ENCODE measurements around the gene ZNF564. TPM values are rescaled to one million over a fixed set of nuclear protein-coding genes. Genes with fewer than 3 reads are reported as not detected.
"Not testable (repeated sequence)": the region's sequence is repeated elsewhere in the genome, so short reads cannot be mapped to it uniquely, and the experiment has no call there.

ZNF564 gene
- total RNA-seq, 2 donors from 2014 or later = 17.3 to 20.6 TPM

DNA sequence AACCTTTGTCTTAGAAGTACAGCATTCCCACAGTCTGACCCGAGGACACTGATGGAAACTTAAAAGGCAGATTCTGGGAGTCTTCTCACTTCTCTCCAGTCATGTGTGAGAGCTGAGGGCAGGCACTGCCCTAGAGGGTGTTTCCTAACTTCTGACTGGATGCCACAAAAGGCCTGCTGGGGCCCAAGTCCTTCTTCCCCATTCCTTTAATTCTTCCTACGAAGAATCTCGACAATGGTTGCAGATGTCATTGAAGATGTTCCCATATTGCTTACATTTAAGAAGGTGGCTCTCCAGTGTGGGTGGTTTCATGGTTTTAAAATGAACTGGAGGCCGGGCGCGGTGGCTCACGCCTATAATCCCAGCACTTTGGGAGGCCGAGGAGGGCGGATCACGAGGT is 27.4 kb upstream of the ZNF564 start:
- Histone ChIP-seq H3K4me3 (ENCODE audit: low read length) (no peak overlapping the region), H3K9me3 (ENCODE audit: control insufficient read depth, low read length) (peaks cover 40% of the 10 kb centered on the region), H3K36me3 (ENCODE audit: control insufficient read depth, insufficient read depth, low read length) (peaks cover 47% of the 10 kb centered on the region), H3K27ac (ENCODE audit: low read depth, low read length) (no peak overlapping the region), H3K4me1 (ENCODE audit: control insufficient read depth, insufficient read depth, low read length) (no peaks in the 10 kb centered on the region), H3K9ac (ENCODE audit: extremely low read depth, low read length, poor library complexity, severe bottlenecking) (no peak overlapping the region), H3K27me3 (ENCODE audit: control insufficient read depth, insufficient read depth, low read length, poor library complexity, severe bottlenecking) (no peaks in the 10 kb centered on the region)
- Mint-ChIP-seq H3K4me3 (no peak overlapping the region), H3K9me3 (peaks cover 75% of the 10 kb centered on the region), H3K27me3 (ENCODE audit: insufficient read depth) (no peaks in the 10 kb centered on the region), H3K4me1 (no peaks in the 10 kb centered on the region), H3K36me3 (ENCODE audit: low read depth) (peaks cover 80% of the 10 kb centered on the region), H3K27ac (no peak overlapping the region)
- no peak for DNase-seq
- TF ChIP-seq, protein P1, sequence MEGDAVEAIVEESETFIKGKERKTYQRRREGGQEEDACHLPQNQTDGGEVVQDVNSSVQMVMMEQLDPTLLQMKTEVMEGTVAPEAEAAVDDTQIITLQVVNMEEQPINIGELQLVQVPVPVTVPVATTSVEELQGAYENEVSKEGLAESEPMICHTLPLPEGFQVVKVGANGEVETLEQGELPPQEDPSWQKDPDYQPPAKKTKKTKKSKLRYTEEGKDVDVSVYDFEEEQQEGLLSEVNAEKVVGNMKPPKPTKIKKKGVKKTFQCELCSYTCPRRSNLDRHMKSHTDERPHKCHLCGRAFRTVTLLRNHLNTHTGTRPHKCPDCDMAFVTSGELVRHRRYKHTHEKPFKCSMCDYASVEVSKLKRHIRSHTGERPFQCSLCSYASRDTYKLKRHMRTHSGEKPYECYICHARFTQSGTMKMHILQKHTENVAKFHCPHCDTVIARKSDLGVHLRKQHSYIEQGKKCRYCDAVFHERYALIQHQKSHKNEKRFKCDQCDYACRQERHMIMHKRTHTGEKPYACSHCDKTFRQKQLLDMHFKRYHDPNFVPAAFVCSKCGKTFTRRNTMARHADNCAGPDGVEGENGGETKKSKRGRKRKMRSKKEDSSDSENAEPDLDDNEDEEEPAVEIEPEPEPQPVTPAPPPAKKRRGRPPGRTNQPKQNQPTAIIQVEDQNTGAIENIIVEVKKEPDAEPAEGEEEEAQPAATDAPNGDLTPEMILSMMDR (conservative IDR thresholded peaks at IDR 0.05) = no peak
- WGBS, 2 experiments (ENCODE audit: insufficient coverage in 1 of 2, insufficient read length in 1 of 2) = 92 to 100% methylated on average over 6 to 10 of the region's 10 CpGs

DNA sequence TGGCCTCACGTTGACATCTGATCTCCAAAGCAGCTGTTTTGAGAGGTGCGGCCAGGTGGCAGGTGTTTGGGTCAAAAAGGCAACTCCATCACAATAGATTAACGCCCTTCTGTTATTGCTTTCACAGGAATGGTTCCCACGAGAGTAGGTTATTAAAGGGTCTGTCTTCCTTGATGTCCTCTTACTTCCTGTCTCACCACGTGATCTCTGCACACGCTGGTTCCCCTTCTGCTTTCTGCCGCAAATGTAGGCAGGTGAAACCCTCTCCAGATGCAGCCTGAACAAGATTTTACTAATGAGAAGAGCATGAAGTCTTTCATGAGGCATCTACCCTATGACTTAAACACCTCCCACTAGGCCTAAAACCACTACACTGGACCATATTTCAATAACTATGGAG is 22.8 kb upstream of the ZNF564 start:
- H3K27me3 ChIP-seq (ENCODE audit: control insufficient read depth, insufficient read depth, low read length, poor library complexity, severe bottlenecking) = no peaks in the 10 kb centered on the region
- Mint-ChIP-seq H3K9me3 (peaks cover 59% of the 10 kb centered on the region), H3K4me3 (no peak overlapping the region), H3K27ac (no peak overlapping the region), H3K4me1 (peaks cover 9% of the 10 kb centered on the region), H3K36me3 (ENCODE audit: low read depth) (peaks cover 47% of the 10 kb centered on the region), H3K27me3 (ENCODE audit: insufficient read depth) (no peaks in the 10 kb centered on the region)
- TF ChIP-seq, protein P1 (conservative IDR thresholded peaks at IDR 0.05) = no peak
- 88 to 91% methylated on average over 5 to 7 of the region's 7 CpGs for WGBS, 2 experiments (ENCODE audit: insufficient coverage in 1 of 2, insufficient read length in 1 of 2)
- H3K36me3 ChIP-seq (ENCODE audit: control insufficient read depth, insufficient read depth, low read length) = peaks cover 14% of the 10 kb centered on the region
- peaks cover 10% of the 10 kb centered on the region for H3K9me3 ChIP-seq (ENCODE audit: control insufficient read depth, low read length)
- no peak overlapping the region for H3K27ac ChIP-seq (ENCODE audit: low read depth, low read length)
- peak; percentile 33 for DNase-seq
- H3K4me1 ChIP-seq (ENCODE audit: control insufficient read depth, insufficient read depth, low read length) = peaks cover 4% of the 10 kb centered on the region
- H3K9ac ChIP-seq (ENCODE audit: extremely low read depth, low read length, poor library complexity, severe bottlenecking) = no peak overlapping the region
- no peak overlapping the region for H3K4me3 ChIP-seq (ENCODE audit: low read length)

DNA sequence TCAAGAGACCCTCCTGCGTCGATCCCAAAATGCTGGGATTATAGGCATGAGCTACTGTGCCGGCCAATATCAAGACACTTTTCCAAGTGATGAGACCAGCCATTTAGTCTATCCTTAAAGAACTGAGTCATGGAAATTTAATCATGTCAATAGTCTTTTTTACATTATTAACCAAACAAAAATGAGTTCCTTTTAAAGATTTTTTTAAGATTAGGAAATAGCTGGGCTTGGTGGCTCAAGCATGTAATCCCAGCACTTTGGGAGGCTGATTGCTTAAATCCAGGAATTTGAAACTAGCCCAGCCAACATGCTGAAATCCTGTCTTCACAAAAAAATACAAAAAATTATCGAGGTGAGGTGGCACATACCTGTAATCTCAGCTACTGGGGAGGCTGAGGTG is 16.7 kb upstream of the ZNF564 start:
- Histone ChIP-seq H3K9ac (ENCODE audit: extremely low read depth, low read length, poor library complexity, severe bottlenecking) (no peak overlapping the region), H3K4me3 (ENCODE audit: low read length) (no peak overlapping the region), H3K4me1 (ENCODE audit: control insufficient read depth, insufficient read depth, low read length) (peaks cover 4% of the 10 kb centered on the region), H3K9me3 (ENCODE audit: control insufficient read depth, low read length) (peaks cover 10% of the 10 kb centered on the region), H3K36me3 (ENCODE audit: control insufficient read depth, insufficient read depth, low read length) (no peaks in the 10 kb centered on the region), H3K27ac (ENCODE audit: low read depth, low read length) (no peak overlapping the region), H3K27me3 (ENCODE audit: control insufficient read depth, insufficient read depth, low read length, poor library complexity, severe bottlenecking) (no peaks in the 10 kb centered on the region)
- Mint-ChIP-seq H3K27ac (no peak overlapping the region), H3K36me3 (ENCODE audit: low read depth) (peaks cover 11% of the 10 kb centered on the region), H3K27me3 (ENCODE audit: insufficient read depth) (peaks cover 3% of the 10 kb centered on the region), H3K4me3 (no peak overlapping the region), H3K9me3 (peaks cover 24% of the 10 kb centered on the region), H3K4me1 (peaks cover 9% of the 10 kb centered on the region)
- WGBS, 2 experiments (ENCODE audit: insufficient coverage in 1 of 2, insufficient read length in 1 of 2) = 94 to 98% methylated on average over 4 of the region's 4 CpGs
- DNase-seq = no peak
- TF ChIP-seq, protein P1 (conservative IDR thresholded peaks at IDR 0.05) = no peak

DNA sequence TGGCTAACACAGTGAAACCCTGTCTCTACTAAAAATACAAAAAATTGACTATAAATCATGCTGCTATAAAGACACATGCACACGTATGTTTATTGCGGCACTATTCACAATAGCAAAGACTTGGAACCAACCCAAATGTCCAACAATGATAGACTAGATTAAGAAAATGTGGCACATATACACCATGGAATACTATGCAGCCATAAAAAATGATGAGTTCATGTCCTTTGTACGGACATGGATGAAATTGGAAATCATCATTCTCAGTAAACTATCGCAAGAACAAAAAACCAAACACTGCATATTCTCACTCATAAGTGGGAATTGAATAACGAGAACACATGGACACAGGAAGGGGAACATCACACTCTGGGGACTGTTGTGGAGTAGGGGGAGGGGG is 15.1 kb upstream of the ZNF564 start:
- H3K9me3 ChIP-seq (ENCODE audit: control insufficient read depth, low read length); DNase-seq; H3K4me1 Mint-ChIP-seq; H3K4me3 ChIP-seq (ENCODE audit: low read length); H3K36me3 Mint-ChIP-seq (ENCODE audit: low read depth); H3K9ac ChIP-seq (ENCODE audit: extremely low read depth, low read length, poor library complexity, severe bottlenecking); H3K27ac ChIP-seq (ENCODE audit: low read depth, low read length); H3K36me3 ChIP-seq (ENCODE audit: control insufficient read depth, insufficient read depth, low read length); H3K27ac Mint-ChIP-seq; H3K4me3 Mint-ChIP-seq; H3K4me1 ChIP-seq (ENCODE audit: control insufficient read depth, insufficient read depth, low read length); H3K27me3 Mint-ChIP-seq (ENCODE audit: insufficient read depth); H3K27me3 ChIP-seq (ENCODE audit: control insufficient read depth, insufficient read depth, low read length, poor library complexity, severe bottlenecking): not testable (repeated sequence)
- WGBS, 2 experiments (ENCODE audit: insufficient coverage in 1 of 2, insufficient read length in 1 of 2) = 100% methylated on average over 1 of the region's 5 CpGs; no CpG with 5 or more reads in 1 of the 2 experiments
- peaks cover 13% of the 10 kb centered on the region for H3K9me3 Mint-ChIP-seq
